Activated CD8-positive, alpha-beta memory T cell treated with anti-CD3 and anti-CD28 coated beads, Interleukin-2, amount 50 U/mL, for 1 hour (primary cell): ENCODE data around the gene PIK3R6.
"Not testable (repeated sequence)": the region's sequence is repeated elsewhere in the genome, so short reads cannot be mapped to it uniquely, and the experiment has no call there.

Source experiments
- DNase-seq: peaks from one replicate; pipeline ENCODE4 v3.0.0-alpha.2; 2020; ENCODE audit errors: extremely low read depth

PIK3R6 gene

GRCh38 chr17:8828517-8828875, 39.0 kb downstream of the PIK3R6 start:
- no peak for DNase-seq

GRCh38 chr17:8826808-8827435, 40.6 kb downstream of the PIK3R6 start:
- DNase-seq = no peak

- DNase-seq = no peak
These were observed 41.7 kb downstream of the PIK3R6 start for GRCh38 chr17:8825802-8826201.

GRCh38 chr17:8823279-8823678, 44.2 kb downstream of the PIK3R6 start:
- DNase-seq = no peak

GRCh38 chr17:8822401-8823035, 45.0 kb downstream of the PIK3R6 start:
- no peak for DNase-seq

GRCh38 chr17:8821446-8822105, 45.9 kb downstream of the PIK3R6 start:
- no peak for DNase-seq

- no peak for DNase-seq
These were observed 47.0 kb downstream of the PIK3R6 start for GRCh38 chr17:8820311-8821010.

GRCh38 chr17:8818654-8819330, 48.7 kb downstream of the PIK3R6 start:
- no peak for DNase-seq

GRCh38 chr17:8818047-8818446, 49.4 kb downstream of the PIK3R6 start:
- DNase-seq = no peak

DNA sequence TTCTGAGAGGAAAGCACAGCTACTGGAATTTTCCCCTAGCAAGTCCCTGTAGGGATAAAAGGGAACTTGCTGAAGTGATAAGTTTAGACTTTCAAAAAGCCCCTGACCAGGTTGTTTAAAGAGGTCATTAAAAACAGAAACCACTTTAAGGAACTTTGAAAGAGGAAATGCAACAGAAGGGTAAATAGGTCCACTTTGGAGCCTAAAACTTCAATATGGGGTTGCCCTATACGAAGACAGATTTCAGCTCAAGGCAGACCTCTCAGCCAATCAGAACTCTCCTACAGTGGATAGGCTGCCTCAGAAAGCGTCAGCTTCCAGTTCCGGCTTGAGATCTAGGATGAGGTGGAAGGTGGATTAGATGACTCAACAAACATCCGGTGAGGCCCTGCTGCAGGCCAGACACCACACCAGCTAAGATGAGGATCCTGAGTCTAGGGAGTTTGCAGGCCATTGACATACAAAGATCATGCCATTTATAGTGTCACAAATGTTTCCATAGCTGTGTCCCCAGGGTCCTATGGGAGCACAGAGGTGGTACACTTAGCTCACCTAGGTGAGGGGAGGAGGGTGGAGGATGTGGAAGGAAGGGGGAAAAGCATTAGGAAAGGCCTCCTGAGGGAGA, 60.4 kb downstream of the PIK3R6 start:
- no peak for DNase-seq

DNA sequence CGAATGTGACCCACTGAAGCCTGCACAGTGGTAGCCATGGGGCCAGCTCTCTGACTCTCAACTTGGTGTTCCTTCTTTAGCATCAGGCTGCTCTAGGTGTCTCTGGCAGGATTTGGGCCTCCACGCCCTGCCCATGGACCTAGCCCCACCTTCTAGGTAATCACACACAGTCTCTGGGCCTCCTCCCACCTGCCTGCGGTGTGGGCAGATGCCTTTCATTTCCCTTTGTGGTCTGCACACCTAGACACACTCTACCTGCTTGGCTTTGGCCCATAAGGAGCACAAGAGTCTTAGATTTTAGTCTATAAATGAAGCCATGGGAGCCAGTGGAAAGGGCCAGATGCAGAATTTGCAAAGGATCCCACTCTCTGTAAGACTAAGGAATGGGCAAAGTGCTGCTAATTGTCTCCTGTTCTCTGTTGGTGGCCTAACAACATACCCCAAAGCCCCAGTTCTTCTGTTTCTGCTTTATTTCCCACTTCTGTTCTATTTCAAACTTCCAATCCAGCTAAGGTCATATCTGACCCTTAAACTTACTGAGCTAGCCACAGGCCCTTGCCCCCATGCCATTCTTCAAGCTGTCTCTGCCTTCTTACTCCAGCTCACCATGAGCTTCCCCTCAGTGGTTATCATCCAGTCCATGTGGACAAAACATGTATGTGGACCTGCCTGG, 61.1 kb downstream of the PIK3R6 start:
- no peak for DNase-seq

DNA sequence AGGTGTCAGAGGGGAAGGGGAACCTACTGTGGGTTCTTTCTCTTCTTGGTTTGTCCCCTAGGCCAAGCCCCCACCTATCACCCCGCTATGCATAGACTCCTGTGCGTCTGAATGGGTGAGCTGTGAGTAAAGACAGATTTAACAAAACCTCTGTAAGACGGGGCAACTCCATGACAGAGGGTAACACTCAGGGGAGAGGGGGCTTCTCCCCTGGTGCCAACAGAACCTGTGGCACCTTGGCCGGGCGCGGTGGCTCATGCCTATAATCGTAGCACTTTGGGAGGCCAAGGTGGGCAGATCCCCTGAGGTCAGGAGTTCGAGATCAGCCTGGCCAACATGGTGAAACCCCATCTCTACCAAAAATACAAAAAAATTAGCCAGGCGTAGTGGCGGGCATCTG, 62.1 kb downstream of the PIK3R6 start:
- DNase-seq = not testable (repeated sequence)

GRCh38 chr17:8803531-8804420, 63.7 kb downstream of the PIK3R6 start:
- DNase-seq = no peak

DNA sequence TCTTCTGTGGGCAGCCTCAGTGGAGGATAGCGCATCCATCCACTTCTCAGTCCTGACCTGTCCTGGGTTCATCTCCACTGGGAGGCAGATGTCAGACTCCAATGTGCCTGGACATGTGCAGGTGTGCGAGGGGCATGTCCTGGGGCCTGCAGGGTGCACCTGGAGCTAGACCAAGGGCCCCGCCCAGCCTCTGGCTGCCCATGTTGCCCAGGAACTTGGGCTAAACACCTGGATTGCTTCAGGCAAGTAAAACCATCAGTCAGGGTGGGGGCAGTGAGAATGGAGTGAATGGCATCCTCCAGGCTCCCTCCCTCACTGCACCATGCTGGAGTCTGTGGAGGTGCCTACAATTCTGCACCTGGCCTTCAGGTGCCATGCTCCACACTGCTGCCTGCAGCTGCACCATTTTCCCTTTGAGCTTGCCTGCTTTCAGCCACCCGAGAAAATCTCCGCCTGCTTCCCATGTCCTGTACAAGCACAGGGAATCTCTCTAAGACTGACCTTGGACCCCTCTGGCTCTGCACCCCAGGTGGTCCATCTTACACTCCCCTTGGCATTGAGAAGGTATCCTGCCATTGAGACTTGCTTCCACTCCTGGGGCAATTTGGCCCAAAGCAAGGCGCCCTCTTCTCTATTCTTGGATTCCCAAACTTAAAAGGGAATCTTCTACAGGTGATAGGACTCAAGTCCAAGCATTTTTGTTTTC, 66.2 kb downstream of the PIK3R6 start:
- DNase-seq = no peak

DNA sequence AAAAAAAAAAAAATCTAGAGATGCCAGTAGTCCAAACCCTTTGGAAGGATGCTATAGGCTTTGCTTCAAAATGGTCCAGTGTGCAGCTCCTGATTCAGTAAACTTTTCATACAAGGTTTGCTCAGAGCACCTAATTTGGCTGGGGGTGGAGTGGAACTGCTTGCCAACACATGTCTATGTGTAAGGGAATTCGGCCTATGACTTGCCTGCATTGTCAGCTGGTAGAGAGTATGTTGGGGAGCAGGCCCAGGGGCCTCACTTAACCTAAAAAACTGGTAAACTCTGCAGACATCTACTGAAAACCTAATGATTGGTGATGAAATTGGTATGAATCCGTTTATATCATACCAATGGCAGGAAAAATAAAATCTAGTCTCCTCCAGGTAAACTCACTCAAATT, 66.8 kb downstream of the PIK3R6 start:
- no peak for DNase-seq

DNA sequence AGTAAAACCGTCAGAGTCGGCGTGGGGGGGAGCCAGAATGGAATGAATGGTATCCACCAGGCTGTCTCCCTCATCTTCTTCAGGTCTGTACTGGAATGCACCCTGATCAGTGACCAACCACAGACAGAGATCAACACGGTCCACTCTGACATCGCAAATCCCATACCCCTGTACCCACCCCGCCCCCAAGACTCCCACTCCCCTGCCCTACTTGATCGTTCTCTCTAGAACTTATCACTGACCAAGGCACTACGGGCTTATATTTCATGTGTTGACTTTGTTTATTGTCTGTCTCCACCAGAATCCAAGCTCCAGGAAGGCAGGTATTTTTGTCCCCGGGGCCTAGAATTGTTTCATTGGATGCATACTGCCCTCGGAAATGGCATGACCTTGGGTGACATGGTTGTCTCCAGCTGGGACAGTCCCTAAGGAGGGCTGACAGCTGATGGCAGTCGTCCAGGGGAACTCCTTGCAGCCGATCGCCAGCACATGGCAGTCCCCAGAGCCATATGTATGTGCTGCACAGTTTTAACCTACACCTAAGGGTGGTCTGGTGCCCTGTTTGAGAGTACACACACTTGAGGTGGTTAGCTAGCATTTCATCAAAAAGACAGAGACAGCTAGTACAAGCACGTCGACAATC, 67.8 kb downstream of the PIK3R6 start:
- no peak for DNase-seq

DNA sequence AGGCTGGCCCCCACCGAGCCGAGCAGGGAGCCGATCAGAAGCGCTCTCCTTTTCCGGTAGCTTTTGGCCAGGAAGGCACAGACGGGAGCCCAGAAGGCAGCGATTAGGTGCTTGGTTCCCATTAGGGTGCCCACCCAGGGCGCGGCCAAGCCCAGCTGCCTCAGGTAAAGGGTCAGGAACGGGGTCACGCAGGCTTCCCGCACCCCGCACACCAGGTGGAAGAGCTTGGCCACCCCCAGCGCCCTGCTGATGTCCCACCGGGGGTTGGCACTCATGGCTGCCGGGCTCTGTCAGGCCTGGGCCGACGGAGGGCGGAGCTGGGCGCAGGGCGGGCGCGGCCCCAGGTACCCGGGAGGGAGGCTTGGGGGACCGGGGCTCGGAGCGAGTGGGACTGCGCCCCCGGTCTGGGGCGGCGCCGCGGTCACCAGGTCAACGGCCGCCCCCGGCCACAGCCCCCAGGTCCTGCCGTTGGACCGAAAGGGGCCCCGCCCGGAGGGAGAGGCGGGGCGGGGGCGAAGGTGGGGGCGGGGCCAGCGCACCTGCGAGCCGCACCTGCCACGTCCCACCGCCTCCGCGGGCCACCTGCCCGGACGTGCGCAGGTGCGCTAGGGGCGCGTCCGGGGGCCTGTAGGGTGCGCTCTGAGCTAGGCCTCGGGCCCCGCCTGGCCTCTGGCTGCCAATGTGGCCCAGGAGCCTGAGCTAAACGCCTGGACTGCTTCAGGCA, 68.5 kb downstream of the PIK3R6 start, which contains the start of gene MFSD6L:
Gene MFSD6L, minus strand, starts transcription at position 520 of the 724 bp plus-strand sequence. Its CDS starts 245 bp downstream, at position 275.
- no peak for DNase-seq

DNA sequence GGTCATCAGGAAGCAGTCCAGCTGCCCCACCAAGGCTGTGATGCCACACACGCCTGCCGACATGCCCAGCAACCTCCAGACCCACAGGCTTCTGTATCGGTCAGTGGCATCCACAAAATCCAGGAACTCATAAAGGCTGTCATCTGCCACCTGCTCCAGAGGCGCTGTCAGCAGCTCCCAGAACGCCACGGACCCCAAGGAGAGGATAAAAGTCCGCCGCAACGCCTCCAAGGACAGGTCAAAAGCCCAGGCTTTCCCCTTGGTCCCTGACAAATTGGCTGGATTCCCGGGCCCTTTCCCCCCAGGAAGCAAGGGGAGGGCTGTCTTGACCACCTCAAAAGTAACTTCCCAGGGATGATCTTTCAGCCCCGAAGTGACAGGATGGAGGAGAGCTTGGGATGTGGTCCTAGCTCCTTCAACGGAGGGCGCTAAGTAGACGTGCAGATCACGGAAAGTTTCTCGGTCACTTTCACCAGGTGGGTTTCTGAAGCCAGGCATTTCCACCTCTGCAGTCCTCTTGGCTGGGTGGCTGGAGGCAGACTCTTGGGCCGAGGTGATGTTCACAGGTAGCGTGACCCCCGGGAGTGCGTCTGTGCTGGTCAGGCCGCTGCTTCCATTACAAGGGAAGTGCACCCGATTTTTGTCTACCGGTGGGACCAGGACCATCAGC, 69.2 kb downstream of the PIK3R6 start:
- DNase-seq = no peak
